Measurements from ENCODE around the gene COL4A4. TPM values are rescaled to one million over a fixed set of nuclear protein-coding genes. Genes with fewer than 3 reads are reported as not detected.

The COL4A4 gene
- total RNA-seq, 4 donors from 2014 or later, result 0.53 to 24.8 (median 0.95) TPM

- H3K9me3 ChIP-seq, result no peaks in the 10 kb centered on the region
- H3K27me3 ChIP-seq, result no peaks in the 10 kb centered on the region
- H3K27ac ChIP-seq, result no peak overlapping the region
- no peak for DNase-seq
- TF ChIP-seq CTCF (IDR thresholded peaks at IDR 0.05) (no peak), POLR2A (IDR thresholded peaks at IDR 0.05) (no peak)
- no peak overlapping the region for H3K4me3 ChIP-seq
- H3K4me1 ChIP-seq, result no peaks in the 10 kb centered on the region
- no peaks in the 10 kb centered on the region for H3K36me3 ChIP-seq
Measured at GRCh38 chr2:227010433-227010832, 153.6 kb downstream of the COL4A4 start.

GRCh38 chr2:227007940-227008339 lies 156.1 kb downstream of the COL4A4 start:
- Histone ChIP-seq H3K9me3 (no peaks in the 10 kb centered on the region), H3K4me1 (no peaks in the 10 kb centered on the region)

GRCh38 chr2:227007148-227007547 lies 156.9 kb downstream of the COL4A4 start:
- Histone ChIP-seq H3K27me3 (no peaks in the 10 kb centered on the region), H3K4me1 (no peaks in the 10 kb centered on the region), H3K9me3 (no peaks in the 10 kb centered on the region), H3K4me3 (no peak overlapping the region), H3K27ac (no peak overlapping the region), H3K36me3 (no peaks in the 10 kb centered on the region)
- DNase-seq, result no peak
- TF ChIP-seq CTCF (IDR thresholded peaks at IDR 0.05), result no peak
- no peak for TF ChIP-seq POLR2A (IDR thresholded peaks at IDR 0.05)

More at GRCh38 chr2:227007940-227008339, 156.1 kb downstream of the COL4A4 start:
- no peak for DNase-seq
- no peak for TF ChIP-seq CTCF (IDR thresholded peaks at IDR 0.05)
- no peak for TF ChIP-seq POLR2A (IDR thresholded peaks at IDR 0.05)
- H3K36me3 ChIP-seq, result no peaks in the 10 kb centered on the region
- no peak overlapping the region for H3K4me3 ChIP-seq
- no peak overlapping the region for H3K27ac ChIP-seq
- no peaks in the 10 kb centered on the region for H3K27me3 ChIP-seq

- Histone ChIP-seq H3K36me3 (no peaks in the 10 kb centered on the region), H3K4me1 (no peaks in the 10 kb centered on the region), H3K9me3 (no peaks in the 10 kb centered on the region), H3K27ac (no peak overlapping the region), H3K4me3 (no peak overlapping the region), H3K27me3 (no peaks in the 10 kb centered on the region)
- TF ChIP-seq CTCF (IDR thresholded peaks at IDR 0.05), result no peak
- TF ChIP-seq POLR2A (IDR thresholded peaks at IDR 0.05), result no peak
- no peak for DNase-seq
Measured at GRCh38 chr2:227006189-227006897, 157.7 kb downstream of the COL4A4 start.

GRCh38 chr2:227004482-227004881 lies 159.5 kb downstream of the COL4A4 start:
- Histone ChIP-seq H3K9me3 (no peaks in the 10 kb centered on the region), H3K36me3 (no peaks in the 10 kb centered on the region), H3K4me1 (no peaks in the 10 kb centered on the region), H3K4me3 (no peak overlapping the region), H3K27ac (no peak overlapping the region), H3K27me3 (no peaks in the 10 kb centered on the region)
- DNase-seq, result no peak
- TF ChIP-seq CTCF (IDR thresholded peaks at IDR 0.05) (no peak), POLR2A (IDR thresholded peaks at IDR 0.05) (no peak)

All from Peyer's patch (tissue), 4 donors.